ENCODE results near the gene ALDH7A1.

ALDH7A1 gene

GRCh38 chr5:126531543-126532120 lies 63.4 kb downstream of the ALDH7A1 start:
- DNase-seq (ENCODE audit: low spot score), result no peak
- no peak for TF ChIP-seq CTCF (IDR thresholded peaks at IDR 0.05; ENCODE audit: extremely low read depth, missing control alignments)

- no peak for DNase-seq (ENCODE audit: low spot score)
- TF ChIP-seq CTCF (IDR thresholded peaks at IDR 0.05; ENCODE audit: extremely low read depth, missing control alignments), result no peak
Measured at GRCh38 chr5:126527892-126528291, 67.1 kb downstream of the ALDH7A1 start.

GRCh38 chr5:126527158-126527557 lies 67.9 kb downstream of the ALDH7A1 start:
- no peak for DNase-seq (ENCODE audit: low spot score)
- TF ChIP-seq CTCF (IDR thresholded peaks at IDR 0.05; ENCODE audit: extremely low read depth, missing control alignments), result no peak

- no peak for TF ChIP-seq CTCF (IDR thresholded peaks at IDR 0.05; ENCODE audit: extremely low read depth, missing control alignments)
- no peak for DNase-seq (ENCODE audit: low spot score)
Measured at GRCh38 chr5:126526493-126526892, 68.5 kb downstream of the ALDH7A1 start.

- DNase-seq (ENCODE audit: low spot score), result no peak
Measured at GRCh38 chr5:126525630-126526245, 69.3 kb downstream of the ALDH7A1 start.

GRCh38 chr5:126523818-126524510 lies 71.1 kb downstream of the ALDH7A1 start:
- no peak for TF ChIP-seq CTCF (IDR thresholded peaks at IDR 0.05; ENCODE audit: extremely low read depth, missing control alignments)
- DNase-seq (ENCODE audit: low spot score), result no peak

More at GRCh38 chr5:126525630-126526245, 69.3 kb downstream of the ALDH7A1 start:
- no peak for TF ChIP-seq CTCF (IDR thresholded peaks at IDR 0.05; ENCODE audit: extremely low read depth, missing control alignments)

GRCh38 chr5:126521130-126521529 lies 73.9 kb downstream of the ALDH7A1 start:
- DNase-seq (ENCODE audit: low spot score), result no peak
- no peak for TF ChIP-seq CTCF (IDR thresholded peaks at IDR 0.05; ENCODE audit: extremely low read depth, missing control alignments)

Data from GM20000 (cell line).